PFSK-1 (cell line): ENCODE measurements around the gene ZNF641.

Experiments
- POLR2AphosphoS5 ChIP-seq: IDR thresholded peaks from 2 replicates; pipeline ENCODE4 v1.6.1; 2012; ENCODE audit warnings: low read depth, mild to moderate bottlenecking, control low read depth, low read length, moderate library complexity
- REST ChIP-seq, 2 experiments: IDR thresholded peaks; 2 replicates each; pipeline versions ENCODE4 v1.6.1 to v1.8.0; 2011 to 2012; ENCODE audit warnings: low read depth in 2 of 2, low read length in 2 of 2, control low read depth in 1 of 2, inconsistent platforms in 1 of 2, mild to moderate bottlenecking in 1 of 2, moderate library complexity in 1 of 2; ENCODE audit not compliant: insufficient read depth in 1 of 2
- SIN3A ChIP-seq: IDR thresholded peaks from 2 replicates; pipeline ENCODE4 v1.6.1; 2012; ENCODE audit warnings: mild to moderate bottlenecking, low read length, moderate library complexity, borderline replicate concordance; ENCODE audit not compliant: insufficient read depth

- no peak for TF ChIP-seq REST (IDR thresholded peaks at IDR 0.05; ENCODE audit: insufficient read depth in 1 of 2, low read depth in 2 of 2, low read length in 2 of 2)
- TF ChIP-seq SIN3A: no peak
- no peak for TF ChIP-seq POLR2AphosphoS5
Measured at GRCh38 chr12:48342980-48343379, 7.7 kb downstream of the ZNF641 start.
